GM12878 (cell line): ENCODE results near the gene OR2AJ1. TPM values are rescaled to one million over a fixed set of nuclear protein-coding genes. Genes with fewer than 3 reads are reported as not detected.
A peak's percentile ranks its signal among the peaks of the same experiment; 100 is the strongest.

Experiments
- ATAC-seq: fragments of 200-7000 bp; cut with Tn5 transposase; 3 replicates; pipeline ENCODE4 v1.9.1; 2020; ENCODE audit warnings: mild to moderate bottlenecking, moderate library complexity
- BruUV-seq: library from RNA; stranded (reverse); fragments of 400-500 nt; replicated peaks from 2 replicates; lab custom pipeline; 2021; lab: Mats Ljungman, UMichigan
- CTCF ChIA-PET: fragments of 300-600 bp; sonication (Branson Sonifier 250); formaldehyde crosslinking; extraction: SDS; loops from one replicate; lab custom pipeline; 2021; ENCODE audit warnings: inconsistent platforms; lab: Yijun Ruan, JAX
- POLR2A ChIA-PET: fragments of 350-600 bp; formaldehyde crosslinking; extraction: SDS; loops from one replicate; lab custom pipeline; 2021; ENCODE audit warnings: inconsistent platforms; lab: Charles Lee
- RAD21 ChIA-PET: fragments of 300-600 bp; sonication (Branson Sonifier 250); formaldehyde crosslinking; loops from one replicate; lab custom pipeline; 2023; ENCODE audit warnings: antibody characterized with exemption; ENCODE audit not compliant: unreplicated experiment; lab: Charles Lee
- SMC1A ChIA-PET: fragments of 300-600 bp; sonication (Branson Sonifier 250); formaldehyde crosslinking; loops from one replicate; lab custom pipeline; 2023; ENCODE audit not compliant: unreplicated experiment, uncharacterized antibody; lab: Charles Lee
- DNase-seq: peaks from one replicate; pipeline ENCODE4 v3.0.0-alpha.2; 2011; ENCODE audit warnings: low read depth, low spot score
- FAIRE-seq: peaks from 3 replicates; lab custom pipeline; 2011; peaks lifted over from hg19 to GRCh38; lab: Jason Lieb, UNC
- H2AFZ ChIP-seq: 2 replicates; pipeline ENCODE4 v1.6.0; 2011; ENCODE audit warnings: low read depth, low read length, control low read depth; ENCODE audit not compliant: control insufficient read depth
- H3K27ac ChIP-seq: 2 replicates; pipeline ENCODE4 v1.5.1; 2011; ENCODE audit warnings: control low read depth; ENCODE audit not compliant: control insufficient read depth, insufficient read depth
- H3K27me3 ChIP-seq, 2 experiments: replicated peaks in 1 of 2; 2 replicates each; pipeline versions ENCODE4 v1.6.0 to v1.6.1; 2011; ENCODE audit warnings: low read length in 1 of 2; ENCODE audit not compliant: control insufficient read depth in 2 of 2, insufficient read depth in 2 of 2
- H3K36me3 ChIP-seq, 2 experiments: 2 replicates each; pipeline ENCODE4 v1.5.1; 2011; ENCODE audit warnings: low read length in 1 of 2; ENCODE audit not compliant: control insufficient read depth in 2 of 2, insufficient read depth in 2 of 2
- H3K4me1 ChIP-seq: 2 replicates; pipeline ENCODE4 v1.6.1; 2011; ENCODE audit warnings: mild to moderate bottlenecking, low read length, moderate library complexity, mixed read lengths; ENCODE audit not compliant: control insufficient read depth, insufficient read depth
- H3K4me2 ChIP-seq: 2 replicates; pipeline ENCODE4 v1.6.0; 2011; ENCODE audit warnings: control low read depth; ENCODE audit not compliant: control insufficient read depth, insufficient read depth
- H3K4me3 ChIP-seq: fragments of 200-600 bp; sonication (generic); 2 replicates; pipeline ENCODE4 v1.5.1; 2016
- H3K79me2 ChIP-seq: 2 replicates; pipeline ENCODE4 v1.6.0; 2011; ENCODE audit warnings: low read length; ENCODE audit not compliant: control insufficient read depth, insufficient read depth
- H3K9ac ChIP-seq: 2 replicates; pipeline ENCODE4 v1.8.0; 2011; ENCODE audit warnings: low read length, control low read depth, mixed read lengths; ENCODE audit not compliant: control insufficient read depth, insufficient read depth
- H3K9me3 ChIP-seq: replicated peaks from 3 replicates; pipeline ENCODE4 v1.5.1; 2011; ENCODE audit warnings: mild to moderate bottlenecking, low read length; ENCODE audit not compliant: control insufficient read depth, insufficient read depth
- H4K20me1 ChIP-seq: 2 replicates; pipeline ENCODE4 v1.6.0; 2011; ENCODE audit not compliant: control insufficient read depth, insufficient read depth
- BHLHE40 ChIP-seq, 2 experiments: fragments of 450-650 bp in 1 of 2; IDR thresholded peaks; 2 replicates each; pipeline ENCODE4 v1.6.1; 2011 to 2017; ENCODE audit warnings: low read depth in 2 of 2, borderline replicate concordance in 1 of 2, improper control_type of control experiment in 1 of 2, low read length in 1 of 2, mild to moderate bottlenecking in 1 of 2
- CUX1 ChIP-seq: IDR thresholded peaks from 2 replicates; pipeline ENCODE4 v1.6.1; 2012; ENCODE audit warnings: improper control_type of control experiment, low read depth, low read length; ENCODE audit not compliant: insufficient replicate concordance
- ESRRA ChIP-seq: IDR thresholded peaks from 2 replicates; pipeline ENCODE4 v1.6.1; 2012; ENCODE audit warnings: mild to moderate bottlenecking, low read length, improper control_type of control experiment
- GABPA ChIP-seq: IDR thresholded peaks from 2 replicates; pipeline ENCODE4 v1.6.1; 2014; ENCODE audit warnings: antibody characterized with exemption, low read depth, mild to moderate bottlenecking, inconsistent platforms
- GATAD2B ChIP-seq: fragments of 450-650 bp; conservative IDR thresholded peaks from 2 replicates; pipeline ENCODE4 v1.6.1; 2017; ENCODE audit warnings: low read depth, mild to moderate bottlenecking, moderate library complexity
- HDGF ChIP-seq: fragments of 450-650 bp; IDR thresholded peaks from 2 replicates; pipeline ENCODE4 v1.6.1; 2016; ENCODE audit warnings: antibody characterized with exemption
- IRF4 ChIP-seq: IDR thresholded peaks from 2 replicates; pipeline ENCODE4 v1.6.1; 2011; ENCODE audit warnings: low read depth, low read length
- MTA2 ChIP-seq: fragments of 450-650 bp; IDR thresholded peaks from 2 replicates; pipeline ENCODE4 v1.6.1; 2016; ENCODE audit warnings: low read depth, mild to moderate bottlenecking, moderate library complexity
- NRF1 ChIP-seq: conservative IDR thresholded peaks from 2 replicates; pipeline ENCODE4 v1.6.1; 2011; ENCODE audit warnings: mild to moderate bottlenecking, low read depth, low read length, improper control_type of control experiment
- PAX5 ChIP-seq: IDR thresholded peaks from 2 replicates; pipeline ENCODE4 v1.6.1; 2011; ENCODE audit warnings: low read depth, low read length, borderline replicate concordance
- POU2F2 ChIP-seq: IDR thresholded peaks from 3 replicates; pipeline ENCODE4 v1.6.1; 2011; ENCODE audit warnings: low read depth, mild to moderate bottlenecking, low read length, borderline replicate concordance
- RUNX3 ChIP-seq: IDR thresholded peaks from 2 replicates; pipeline ENCODE4 v1.6.1; 2012; ENCODE audit warnings: low read length, inconsistent platforms
- SMAD5 ChIP-seq: IDR thresholded peaks from 2 replicates; pipeline ENCODE4 v1.6.1; 2016; ENCODE audit warnings: antibody characterized with exemption, low read depth
- SP1 ChIP-seq: IDR thresholded peaks from one replicate; pipeline ENCODE4 v1.6.1; 2011; ENCODE audit warnings: low read depth, low read length
- SPI1 ChIP-seq: IDR thresholded peaks from 2 replicates; pipeline ENCODE4 v1.6.1; 2011; ENCODE audit warnings: low read depth, mild to moderate bottlenecking, low read length, moderate library complexity, borderline replicate concordance; ENCODE audit not compliant: insufficient read depth
- ZBTB33 ChIP-seq: fragments of 450-650 bp; IDR thresholded peaks from 2 replicates; pipeline ENCODE4 v1.6.1; 2017; ENCODE audit warnings: mild to moderate bottlenecking
- WGBS: methylation state at CpG from one replicate; pipeline ENCODE4 v1.1.6; 2016; ENCODE audit warnings: low lambda C conversion rate; ENCODE audit not compliant: insufficient replicate concordance, insufficient coverage; ENCODE audit errors: missing lambda C conversion rate; 5-methylcytosine and 5-hydroxymethylcytosine counted together
- in situ Hi-C: fragments of 300-500 bp; cut with MboI; formaldehyde crosslinking; loops from 9 replicates; pipeline ENCODE4 v1.14.3; 2018; ENCODE audit warnings: mixed read lengths
- intact Hi-C: fragments of 100-400 bp; cut with micrococcal nuclease; formaldehyde crosslinking; loops from one replicate; pipeline ENCODE4 v1.14.2; 2022; ENCODE audit not compliant: unreplicated experiment
- polyA plus RNA-seq, 11 experiments: library from polyadenylated mRNA; depleted of rRNA in 4 of 11; unstranded in 6 of 11; stranded (reverse) in 5 of 11; fragments of >200 nt; fragmentation: Nextera tagmentation in 4 of 11; fragmentation: Illumina TruSeq in 1 of 11; extraction: Ambion mirVana in 4 of 11; extraction: Trizol in 1 of 11; gene quantifications; 1 replicate in 1 of 11; 2 replicates in 10 of 11; pipeline versions ENCODE4 v1.2.1 to v1.2.3, GENCODE V29; 2011 to 2016; ENCODE audit warnings: inconsistent platforms in 2 of 11, missing spikeins in 2 of 11, low read depth in 1 of 11
- total RNA-seq, 4 experiments: library from RNA; depleted of rRNA in 3 of 4; stranded (reverse); fragments of >200 nt in 3 of 4; fragmentation: Illumina TruSeq in 1 of 4; extraction: Trizol in 1 of 4; gene quantifications; 2 replicates each; pipeline versions ENCODE4 v1.2.1 to v1.2.3, GENCODE V29; 2013 to 2021

The OR2AJ1 gene
- total and polyA plus RNA-seq, 10 of the 15 experiments (the other 5 are each of a cell fraction or from before 2014, with no cell fraction given), result not detected

GRCh38 chr1:247964933-247965332 is 40.2 kb downstream of the OR2AJ1 start, which contains the start of gene OR2AK2 (continued):
- TF ChIP-seq ESRRA, result no peak

- Histone ChIP-seq H3K79me2 (no peaks in the 10 kb centered on the region), H3K9ac (no peak overlapping the region), H3K27ac (peak overlapping the region; percentile 52; the same call in 1 of the 2 replicates), H3K4me1 (peaks cover 9% of the 10 kb centered on the region), H3K9me3 (no peaks in the 10 kb centered on the region), H3K36me3 (no peaks in the 10 kb centered on the region), H3K4me2 (peak overlapping the region; percentile 87)
- WGBS, result 6% methylated on average over 4 of the region's 5 CpGs
- peak; percentile 31 for DNase-seq
- CTCF ChIA-PET, result no interaction called here
- POLR2A ChIA-PET, result no interaction called here
- ATAC-seq, result peak; percentile 90
- intact Hi-C loops (no loop called here), in situ Hi-C loops (no loop called here)
- TF ChIP-seq PAX5, result no peak; the same call in 1 of the 2 replicates
- TF ChIP-seq GABPA, result 0 out of 2 replicates have a peak, but pooled peaks have one; percentile 17
- TF ChIP-seq SP1, result no peak
- no peak for TF ChIP-seq GATAD2B
- TF ChIP-seq CUX1, result peak; percentile 46
- TF ChIP-seq SMAD5, result no peak
- TF ChIP-seq SPI1, result peak; percentile 80
- TF ChIP-seq HDGF, result no peak
- TF ChIP-seq MTA2, result no peak
- TF ChIP-seq RUNX3, result peak; percentile 28; the same call in 1 of the 2 replicates
- TF ChIP-seq NRF1, result no peak
- no peak for TF ChIP-seq ZBTB33
- TF ChIP-seq IRF4, result 0 out of 2 replicates have a peak, but pooled peaks have one; percentile 9
- peak in 1 of 2 experiments; percentile 47; a peak in 1 of 4 replicates for TF ChIP-seq BHLHE40 (IDR thresholded peaks at IDR 0.05; ENCODE audit: borderline replicate concordance in 1 of 2, low read depth in 2 of 2, low read length in 1 of 2)
- TF ChIP-seq POU2F2, result 0 out of 3 replicates have a peak, but pooled peaks have one; percentile 50
- TF ChIP-seq, all 136 proteins: peak for 7
- peak overlapping the region; percentile 21 for H2AFZ ChIP-seq
- ChIA-PET SMC1A (no interaction called here), RAD21 (no interaction called here)
- no TSS peak for BruUV-seq
- no peak overlapping the region for H3K4me3 ChIP-seq
- peak; percentile 93 for FAIRE-seq
- no peaks in the 10 kb centered on the region for H4K20me1 ChIP-seq
- no peaks in the 10 kb centered on the region for H3K27me3 ChIP-seq
These were observed 42.0 kb downstream of the OR2AJ1 start for GRCh38 chr1:247966532-247967204.
